ENCODE data around the gene NHERF1.
A peak's percentile ranks its signal among the peaks of the same experiment; 100 is the strongest.

Gene NHERF1

GRCh38 chr17:74715144-74715543 lies 33.3 kb upstream of the NHERF1 start:
- DNase-seq: no peak
- no peak overlapping the region for H3K27ac ChIP-seq (ENCODE audit: insufficient read depth, low read length, poor library complexity, severe bottlenecking)
- H3K4me3 ChIP-seq (ENCODE audit: insufficient read depth, low read depth, low read length, poor library complexity, severe bottlenecking): no peak overlapping the region
- H3K4me1 ChIP-seq (ENCODE audit: control insufficient read depth, insufficient read depth, low read length, poor library complexity, severe bottlenecking): no peaks in the 10 kb centered on the region
- H3K9me3 ChIP-seq (ENCODE audit: control insufficient read depth, low read length): no peaks in the 10 kb centered on the region
- H3K27me3 ChIP-seq (replicated peaks; ENCODE audit: control insufficient read depth, insufficient read depth, low read length, poor library complexity, severe bottlenecking): no peaks in the 10 kb centered on the region
- H3K36me3 ChIP-seq (ENCODE audit: control insufficient read depth, insufficient read depth, low read length): no peaks in the 10 kb centered on the region

DNA sequence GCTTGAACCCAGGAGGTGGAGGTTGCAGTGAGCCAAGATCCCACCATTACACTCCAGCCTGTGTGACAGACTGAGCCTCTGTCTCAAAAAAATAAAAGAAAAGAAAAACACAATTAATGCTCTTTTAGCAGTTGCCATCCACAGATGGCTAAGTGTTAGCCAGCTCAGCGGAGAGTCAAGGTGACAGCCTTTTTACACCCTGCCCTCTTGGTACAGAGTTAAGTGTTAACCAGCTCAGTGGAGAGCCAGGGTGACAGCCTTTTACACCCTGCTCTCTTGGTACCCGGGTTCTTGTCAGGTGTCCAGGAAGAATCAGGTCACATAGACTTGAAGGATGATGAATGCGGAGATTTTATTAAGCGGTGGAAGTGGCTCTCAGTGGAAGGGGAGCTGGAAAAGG lies 27.9 kb upstream of the NHERF1 start:
- Histone ChIP-seq H3K36me3 (ENCODE audit: control insufficient read depth, insufficient read depth, low read length) (no peaks in the 10 kb centered on the region), H3K27ac (ENCODE audit: insufficient read depth, low read length, poor library complexity, severe bottlenecking) (no peak overlapping the region), H3K9me3 (ENCODE audit: control insufficient read depth, low read length) (no peaks in the 10 kb centered on the region), H3K27me3 (replicated peaks; ENCODE audit: control insufficient read depth, insufficient read depth, low read length, poor library complexity, severe bottlenecking) (no peaks in the 10 kb centered on the region), H3K4me1 (ENCODE audit: control insufficient read depth, insufficient read depth, low read length, poor library complexity, severe bottlenecking) (no peaks in the 10 kb centered on the region), H3K4me3 (ENCODE audit: insufficient read depth, low read depth, low read length, poor library complexity, severe bottlenecking) (no peak overlapping the region)
- no peak for DNase-seq

DNA sequence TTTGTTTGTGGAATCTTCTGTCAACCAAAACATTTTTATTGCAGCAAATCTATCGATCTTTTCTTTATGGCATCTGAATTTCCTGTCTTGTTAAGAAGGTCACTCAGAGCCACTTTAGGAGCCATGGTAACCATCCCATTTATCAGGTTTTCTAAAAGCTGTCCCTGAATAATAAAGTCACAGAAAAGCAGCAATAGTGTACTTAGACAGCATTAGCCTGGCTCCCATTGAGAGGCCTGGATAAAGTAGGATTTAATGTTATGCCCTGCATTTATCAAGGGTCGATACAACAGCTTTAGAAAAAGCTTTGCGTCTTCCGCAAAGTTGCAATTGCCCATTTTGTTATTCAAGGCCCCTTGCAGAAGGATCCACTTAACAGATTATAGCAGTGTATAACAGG lies 25.6 kb upstream of the NHERF1 start:
- Histone ChIP-seq H3K27ac (ENCODE audit: insufficient read depth, low read length, poor library complexity, severe bottlenecking) (no peak overlapping the region), H3K4me1 (ENCODE audit: control insufficient read depth, insufficient read depth, low read length, poor library complexity, severe bottlenecking) (no peaks in the 10 kb centered on the region), H3K9me3 (ENCODE audit: control insufficient read depth, low read length) (no peaks in the 10 kb centered on the region), H3K27me3 (replicated peaks; ENCODE audit: control insufficient read depth, insufficient read depth, low read length, poor library complexity, severe bottlenecking) (no peaks in the 10 kb centered on the region), H3K36me3 (ENCODE audit: control insufficient read depth, insufficient read depth, low read length) (no peaks in the 10 kb centered on the region), H3K4me3 (ENCODE audit: insufficient read depth, low read depth, low read length, poor library complexity, severe bottlenecking) (no peak overlapping the region)
- DNase-seq: no peak

DNA sequence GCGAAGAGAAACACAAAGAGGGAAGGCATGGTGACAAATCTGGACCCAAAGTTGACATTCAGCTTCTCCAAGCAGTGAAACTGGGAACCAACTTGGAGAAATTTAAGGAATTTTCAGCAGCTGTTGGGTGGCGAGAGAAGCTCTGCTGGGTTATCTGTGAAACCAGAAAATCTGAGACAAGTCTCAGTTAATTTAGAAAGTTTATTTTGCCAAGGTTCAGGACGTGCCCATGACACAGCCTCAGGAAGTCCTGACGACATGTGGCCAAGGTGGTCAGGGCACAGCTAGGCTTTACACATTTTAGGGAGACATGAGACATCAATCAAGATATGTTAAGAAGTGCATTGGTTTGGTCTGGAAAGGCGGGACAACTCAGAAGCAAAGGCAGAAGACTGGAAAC lies 24.5 kb upstream of the NHERF1 start:
- H3K27me3 ChIP-seq (replicated peaks; ENCODE audit: control insufficient read depth, insufficient read depth, low read length, poor library complexity, severe bottlenecking): no peaks in the 10 kb centered on the region
- no peaks in the 10 kb centered on the region for H3K4me1 ChIP-seq (ENCODE audit: control insufficient read depth, insufficient read depth, low read length, poor library complexity, severe bottlenecking)
- no peak overlapping the region for H3K4me3 ChIP-seq (ENCODE audit: insufficient read depth, low read depth, low read length, poor library complexity, severe bottlenecking)
- no peaks in the 10 kb centered on the region for H3K9me3 ChIP-seq (ENCODE audit: control insufficient read depth, low read length)
- no peaks in the 10 kb centered on the region for H3K36me3 ChIP-seq (ENCODE audit: control insufficient read depth, insufficient read depth, low read length)
- no peak for DNase-seq
- no peak overlapping the region for H3K27ac ChIP-seq (ENCODE audit: insufficient read depth, low read length, poor library complexity, severe bottlenecking)

DNA sequence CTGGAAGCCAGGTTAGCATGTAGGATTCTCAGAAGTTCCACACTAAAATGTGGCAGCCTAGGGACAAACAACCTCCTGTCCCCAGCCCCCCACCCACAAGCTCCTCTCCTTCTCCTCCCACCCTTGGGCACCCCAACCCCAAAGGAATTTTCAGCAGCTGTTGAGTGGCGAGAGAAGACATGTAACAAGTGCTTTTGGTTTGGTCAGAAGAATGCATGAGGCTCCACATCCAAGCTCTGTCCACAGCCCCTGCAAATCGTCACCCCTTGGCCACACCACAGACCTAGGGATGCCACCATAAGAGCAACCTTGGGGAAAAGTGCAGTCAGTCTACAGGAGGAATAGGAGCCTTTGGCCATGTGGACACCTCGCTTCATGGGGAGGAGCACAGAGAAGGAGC lies 23.3 kb upstream of the NHERF1 start:
- H3K36me3 ChIP-seq (ENCODE audit: control insufficient read depth, insufficient read depth, low read length): no peaks in the 10 kb centered on the region
- H3K27me3 ChIP-seq (replicated peaks; ENCODE audit: control insufficient read depth, insufficient read depth, low read length, poor library complexity, severe bottlenecking): no peaks in the 10 kb centered on the region
- DNase-seq: no peak
- H3K9me3 ChIP-seq (ENCODE audit: control insufficient read depth, low read length): no peaks in the 10 kb centered on the region
- H3K4me1 ChIP-seq (ENCODE audit: control insufficient read depth, insufficient read depth, low read length, poor library complexity, severe bottlenecking): peaks cover 5% of the 10 kb centered on the region
- no peak overlapping the region for H3K27ac ChIP-seq (ENCODE audit: insufficient read depth, low read length, poor library complexity, severe bottlenecking)
- no peak overlapping the region for H3K4me3 ChIP-seq (ENCODE audit: insufficient read depth, low read depth, low read length, poor library complexity, severe bottlenecking)

DNA sequence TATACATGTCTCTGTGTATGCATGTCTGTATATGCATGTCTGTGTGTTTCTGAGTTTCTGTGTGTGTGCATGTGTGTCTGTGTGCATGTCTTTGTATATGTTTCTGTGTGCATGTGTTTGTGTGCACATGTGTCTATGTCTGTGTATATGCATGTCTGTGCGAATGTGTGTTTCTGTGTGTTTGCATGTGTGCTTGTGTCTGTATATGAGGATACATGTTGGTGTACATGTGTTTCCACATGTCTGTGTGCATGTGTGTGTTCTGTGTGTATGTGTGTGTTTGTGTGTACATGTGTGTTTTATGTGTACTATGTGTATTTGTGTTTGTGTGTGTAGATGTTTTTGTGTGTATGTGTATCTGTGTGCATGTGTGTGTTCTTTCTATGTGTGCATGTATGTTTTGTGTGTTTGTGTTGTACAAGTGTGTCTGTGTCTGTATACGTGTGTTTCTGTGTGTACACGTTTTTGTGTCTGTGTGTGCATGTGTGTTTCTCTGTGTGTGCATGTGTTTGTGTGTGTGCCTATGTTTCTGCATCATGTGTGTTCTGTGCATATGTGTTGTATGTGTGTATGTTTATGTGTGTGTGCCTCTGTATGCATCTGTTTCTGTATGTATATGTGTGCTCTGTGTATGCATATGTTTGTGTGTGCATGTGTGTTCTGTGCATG lies 20.3 kb upstream of the NHERF1 start:
- peaks cover 19% of the 10 kb centered on the region for H3K4me1 ChIP-seq (ENCODE audit: control insufficient read depth, insufficient read depth, low read length, poor library complexity, severe bottlenecking)
- no peaks in the 10 kb centered on the region for H3K9me3 ChIP-seq (ENCODE audit: control insufficient read depth, low read length)
- no peaks in the 10 kb centered on the region for H3K36me3 ChIP-seq (ENCODE audit: control insufficient read depth, insufficient read depth, low read length)
- DNase-seq: no peak
- H3K4me3 ChIP-seq (ENCODE audit: insufficient read depth, low read depth, low read length, poor library complexity, severe bottlenecking): no peak overlapping the region
- H3K27me3 ChIP-seq (replicated peaks; ENCODE audit: control insufficient read depth, insufficient read depth, low read length, poor library complexity, severe bottlenecking): no peaks in the 10 kb centered on the region
- no peak overlapping the region for H3K27ac ChIP-seq (ENCODE audit: insufficient read depth, low read length, poor library complexity, severe bottlenecking)

GRCh38 chr17:74728702-74729075 lies 19.7 kb upstream of the NHERF1 start:
- Histone ChIP-seq H3K27me3 (replicated peaks; ENCODE audit: control insufficient read depth, insufficient read depth, low read length, poor library complexity, severe bottlenecking) (no peaks in the 10 kb centered on the region), H3K36me3 (ENCODE audit: control insufficient read depth, insufficient read depth, low read length) (no peaks in the 10 kb centered on the region), H3K4me3 (ENCODE audit: insufficient read depth, low read depth, low read length, poor library complexity, severe bottlenecking) (no peak overlapping the region), H3K27ac (ENCODE audit: insufficient read depth, low read length, poor library complexity, severe bottlenecking) (no peak overlapping the region), H3K9me3 (ENCODE audit: control insufficient read depth, low read length) (no peaks in the 10 kb centered on the region), H3K4me1 (ENCODE audit: control insufficient read depth, insufficient read depth, low read length, poor library complexity, severe bottlenecking) (peaks cover 19% of the 10 kb centered on the region)
- DNase-seq: no peak

GRCh38 chr17:74729368-74729767 lies 19.1 kb upstream of the NHERF1 start:
- Histone ChIP-seq H3K9me3 (ENCODE audit: control insufficient read depth, low read length) (no peaks in the 10 kb centered on the region), H3K27ac (ENCODE audit: insufficient read depth, low read length, poor library complexity, severe bottlenecking) (no peak overlapping the region)

DNA sequence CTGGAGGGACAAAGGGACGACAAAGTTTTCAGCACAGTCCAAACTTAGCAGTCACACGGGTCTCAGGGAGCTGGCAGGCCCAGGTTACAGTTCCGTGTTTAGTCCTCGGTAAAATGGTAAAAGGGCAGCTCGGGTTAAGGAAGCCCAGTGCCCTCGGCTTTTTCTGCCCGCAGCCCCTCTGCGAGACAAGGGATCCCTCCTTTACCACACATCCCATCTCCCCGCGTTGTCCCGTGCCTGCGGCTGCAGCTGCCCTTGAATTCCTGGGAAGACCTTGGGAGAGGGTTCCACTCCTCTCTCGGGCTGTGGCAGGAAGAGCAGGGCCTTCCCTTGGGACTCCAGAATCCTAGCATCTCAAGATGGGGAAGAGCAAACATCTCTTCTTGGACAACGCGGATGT lies 18.6 kb upstream of the NHERF1 start:
- Histone ChIP-seq H3K27me3 (replicated peaks; ENCODE audit: control insufficient read depth, insufficient read depth, low read length, poor library complexity, severe bottlenecking) (no peaks in the 10 kb centered on the region), H3K4me3 (ENCODE audit: insufficient read depth, low read depth, low read length, poor library complexity, severe bottlenecking) (no peak overlapping the region), H3K27ac (ENCODE audit: insufficient read depth, low read length, poor library complexity, severe bottlenecking) (no peak overlapping the region), H3K4me1 (ENCODE audit: control insufficient read depth, insufficient read depth, low read length, poor library complexity, severe bottlenecking) (peaks cover 19% of the 10 kb centered on the region), H3K9me3 (ENCODE audit: control insufficient read depth, low read length) (no peaks in the 10 kb centered on the region), H3K36me3 (ENCODE audit: control insufficient read depth, insufficient read depth, low read length) (no peaks in the 10 kb centered on the region)
- no peak for DNase-seq

More at GRCh38 chr17:74729368-74729767, 19.1 kb upstream of the NHERF1 start:
- Histone ChIP-seq H3K4me1 (ENCODE audit: control insufficient read depth, insufficient read depth, low read length, poor library complexity, severe bottlenecking) (peaks cover 19% of the 10 kb centered on the region), H3K27me3 (replicated peaks; ENCODE audit: control insufficient read depth, insufficient read depth, low read length, poor library complexity, severe bottlenecking) (no peaks in the 10 kb centered on the region), H3K36me3 (ENCODE audit: control insufficient read depth, insufficient read depth, low read length) (no peaks in the 10 kb centered on the region), H3K4me3 (ENCODE audit: insufficient read depth, low read depth, low read length, poor library complexity, severe bottlenecking) (no peak overlapping the region)
- no peak for DNase-seq

DNA sequence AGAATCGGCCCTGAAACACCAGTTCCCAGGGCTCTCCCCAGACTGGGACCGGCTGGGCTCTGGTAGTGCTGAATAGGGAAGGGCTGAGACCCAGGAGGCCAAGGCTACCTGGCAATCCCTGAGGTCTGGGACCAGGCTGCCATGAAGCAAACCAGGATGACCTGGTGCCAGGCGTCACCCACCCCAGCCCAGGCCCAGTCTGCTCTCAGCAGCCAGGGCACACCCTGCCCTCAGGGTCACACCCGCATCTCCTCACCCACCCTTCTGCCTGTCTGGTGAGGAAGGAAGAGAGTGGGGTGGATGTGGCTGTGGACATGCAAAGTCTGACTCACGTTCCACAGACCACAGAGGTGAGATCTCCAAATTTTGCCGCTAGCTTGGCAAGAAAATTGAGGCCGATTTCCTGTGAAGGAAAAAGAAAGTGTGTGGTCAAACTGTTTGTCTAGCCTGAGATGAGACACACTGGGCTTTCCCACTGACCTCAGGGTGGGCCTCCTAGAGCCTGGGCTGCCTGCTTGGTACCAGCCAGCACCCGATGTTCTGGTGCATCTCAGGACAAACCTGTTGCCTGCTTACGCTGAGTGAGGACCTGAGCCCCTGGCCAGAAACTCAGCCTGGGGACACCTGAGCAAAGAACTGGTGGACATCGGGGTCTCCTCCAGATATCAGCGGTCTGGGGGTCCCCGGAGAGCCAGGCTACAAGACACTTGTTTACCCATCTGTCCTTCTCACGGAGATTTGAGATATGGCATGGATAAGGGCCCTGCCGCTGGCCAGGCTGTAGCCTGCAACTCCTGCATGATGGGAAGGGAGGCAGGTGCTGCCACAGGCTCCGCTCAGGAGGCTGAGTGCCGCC lies 17.7 kb upstream of the NHERF1 start:
- Histone ChIP-seq H3K36me3 (ENCODE audit: control insufficient read depth, insufficient read depth, low read length) (no peaks in the 10 kb centered on the region), H3K27me3 (replicated peaks; ENCODE audit: control insufficient read depth, insufficient read depth, low read length, poor library complexity, severe bottlenecking) (no peaks in the 10 kb centered on the region), H3K27ac (ENCODE audit: insufficient read depth, low read length, poor library complexity, severe bottlenecking) (no peak overlapping the region), H3K9me3 (ENCODE audit: control insufficient read depth, low read length) (no peaks in the 10 kb centered on the region), H3K4me1 (ENCODE audit: control insufficient read depth, insufficient read depth, low read length, poor library complexity, severe bottlenecking) (peaks cover 19% of the 10 kb centered on the region), H3K4me3 (ENCODE audit: insufficient read depth, low read depth, low read length, poor library complexity, severe bottlenecking) (no peak overlapping the region)
- peak; percentile 42 to 71 (median 52) for DNase-seq
